Activated T-helper 17 cell treated with anti-CD3 and anti-CD28 coated beads, Interleukin-2, amount 50 U/mL, for 72 hours (primary cell): ENCODE measurements around the gene C4orf17. TPM values are rescaled to one million over a fixed set of nuclear protein-coding genes. Genes with fewer than 3 reads are reported as not detected.
"Not testable (repeated sequence)": the region's sequence is repeated elsewhere in the genome, so short reads cannot be mapped to it uniquely, and the experiment has no call there.

Source experiments
- ATAC-seq: fragments of 150-1000 bp; cut with Tn5 transposase; replicated peaks from 2 replicates; pipeline ENCODE4 v1.10.0; 2021; ENCODE audit warnings: mild to moderate bottlenecking, moderate library complexity
- H3K27ac Mint-ChIP-seq: one replicate; pipeline ENCODE4 v1.8.0; 2022; ENCODE audit warnings: mixed read lengths
- H3K27me3 Mint-ChIP-seq: one replicate; pipeline ENCODE4 v1.8.0; 2022; ENCODE audit warnings: mixed read lengths
- H3K36me3 Mint-ChIP-seq: one replicate; pipeline ENCODE4 v1.8.0; 2022; ENCODE audit warnings: low read depth, mild to moderate bottlenecking, mixed read lengths
- H3K4me1 Mint-ChIP-seq: one replicate; pipeline ENCODE4 v1.8.0; 2022; ENCODE audit warnings: mixed read lengths
- H3K4me3 Mint-ChIP-seq: one replicate; pipeline ENCODE4 v1.8.0; 2022; ENCODE audit warnings: mild to moderate bottlenecking, mixed read lengths
- H3K9me3 Mint-ChIP-seq: one replicate; pipeline ENCODE4 v1.8.0; 2022; ENCODE audit warnings: mixed read lengths
- total RNA-seq, 2 donors: library from RNA; stranded (reverse); gene quantifications; one replicate each; pipeline ENCODE4 v1.2.3, GENCODE V29; 2022

Gene C4orf17
- total RNA-seq, 2 donors from 2014 or later = not detected

DNA sequence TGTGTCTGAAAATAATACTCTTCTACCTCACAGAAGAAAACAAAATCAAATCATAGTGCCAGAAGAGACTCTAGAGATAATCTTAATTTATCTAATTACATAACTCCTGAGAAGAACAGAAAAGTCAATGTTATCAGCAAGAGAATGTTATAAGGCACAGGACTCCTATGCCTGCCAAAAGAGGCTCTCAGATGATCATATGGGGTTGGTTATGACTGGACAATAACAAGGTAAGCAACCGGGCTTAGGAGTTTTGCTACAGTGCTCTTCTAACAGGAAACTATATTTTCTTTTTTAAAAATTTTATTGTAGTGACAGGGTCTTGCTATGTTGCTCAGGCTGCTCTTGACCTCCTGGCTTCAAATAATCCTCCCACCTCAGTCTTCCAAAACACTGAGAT lies 3.5 kb upstream of the C4orf17 start:
- H3K4me3 Mint-ChIP-seq = peak overlapping the region; percentile 23
- peak overlapping the region; percentile 65 for H3K27ac Mint-ChIP-seq
- no peaks in the 10 kb centered on the region for H3K36me3 Mint-ChIP-seq
- no peaks in the 10 kb centered on the region for H3K9me3 Mint-ChIP-seq
- peaks cover 20% of the 10 kb centered on the region for H3K4me1 Mint-ChIP-seq
- peak; percentile 51 for ATAC-seq
- H3K27me3 Mint-ChIP-seq = no peaks in the 10 kb centered on the region

- peak overlapping the region; percentile 23 for H3K4me3 Mint-ChIP-seq
- H3K36me3 Mint-ChIP-seq = no peaks in the 10 kb centered on the region
- H3K27ac Mint-ChIP-seq = peak overlapping the region; percentile 65
- no peaks in the 10 kb centered on the region for H3K9me3 Mint-ChIP-seq
- no peaks in the 10 kb centered on the region for H3K27me3 Mint-ChIP-seq
- peak; percentile 96 for ATAC-seq
- peaks cover 20% of the 10 kb centered on the region for H3K4me1 Mint-ChIP-seq
Observed at GRCh38 chr4:99507762-99508161, 3.1 kb upstream of the C4orf17 start.

- no peaks in the 10 kb centered on the region for H3K9me3 Mint-ChIP-seq
Observed at GRCh38 chr4:99518601-99519295, 7.9 kb downstream of the C4orf17 start.

GRCh38 chr4:99529228-99529627 lies 18.4 kb downstream of the C4orf17 start:
- Mint-ChIP-seq H3K4me1 (no peaks in the 10 kb centered on the region), H3K36me3 (no peaks in the 10 kb centered on the region), H3K27ac (no peak overlapping the region), H3K4me3 (no peak overlapping the region), H3K9me3 (no peaks in the 10 kb centered on the region), H3K27me3 (peaks cover 14% of the 10 kb centered on the region)
- ATAC-seq = no peak

More at GRCh38 chr4:99518601-99519295, 7.9 kb downstream of the C4orf17 start:
- Mint-ChIP-seq H3K27me3 (no peaks in the 10 kb centered on the region), H3K4me3 (no peak overlapping the region), H3K4me1 (no peaks in the 10 kb centered on the region), H3K36me3 (no peaks in the 10 kb centered on the region), H3K27ac (no peak overlapping the region)
- ATAC-seq = no peak

DNA sequence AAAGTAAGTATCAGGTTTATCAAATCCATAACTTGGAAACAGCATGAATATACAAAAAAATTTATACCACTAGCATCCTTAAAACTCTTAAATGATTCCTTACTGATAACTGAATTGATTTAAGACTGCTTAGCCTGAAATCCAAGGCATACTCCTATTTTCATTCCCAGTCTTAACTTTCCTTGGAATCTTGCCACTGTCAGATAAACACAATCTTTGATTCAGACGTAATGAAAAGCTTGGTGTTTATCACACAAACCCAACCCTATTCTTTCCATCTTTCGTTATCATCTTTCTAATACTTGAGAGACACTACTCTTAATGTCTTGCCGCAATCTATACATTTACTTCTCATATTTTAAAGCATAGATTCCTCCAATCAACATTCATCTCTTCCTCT lies 19.1 kb downstream of the C4orf17 start:
- no peaks in the 10 kb centered on the region for H3K36me3 Mint-ChIP-seq
- H3K9me3 Mint-ChIP-seq = no peaks in the 10 kb centered on the region
- peaks cover 15% of the 10 kb centered on the region for H3K27me3 Mint-ChIP-seq
- no peak overlapping the region for H3K4me3 Mint-ChIP-seq
- no peaks in the 10 kb centered on the region for H3K4me1 Mint-ChIP-seq
- no peak for ATAC-seq
- H3K27ac Mint-ChIP-seq = no peak overlapping the region

DNA sequence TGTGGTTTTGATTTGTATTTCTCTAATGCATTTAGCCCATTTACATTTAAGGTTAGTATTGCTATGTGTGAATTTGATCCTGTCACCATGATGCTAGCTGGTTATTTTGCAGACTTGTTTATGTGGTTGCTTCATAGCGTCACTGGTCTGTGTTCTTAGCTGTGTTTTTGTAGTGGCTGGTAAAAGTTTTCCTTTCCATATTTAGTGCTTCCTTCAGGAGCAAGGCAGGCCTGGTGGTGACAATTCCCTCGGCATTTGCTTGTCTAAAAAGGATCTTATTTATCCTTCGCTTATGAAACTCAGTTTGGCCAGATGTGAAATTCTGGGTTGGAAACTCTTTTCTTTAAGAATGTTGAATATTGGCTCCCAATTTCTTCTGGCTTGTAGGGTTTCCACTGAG lies 23.9 kb downstream of the C4orf17 start:
- not testable (repeated sequence) for H3K4me1 Mint-ChIP-seq, H3K27ac Mint-ChIP-seq

DNA sequence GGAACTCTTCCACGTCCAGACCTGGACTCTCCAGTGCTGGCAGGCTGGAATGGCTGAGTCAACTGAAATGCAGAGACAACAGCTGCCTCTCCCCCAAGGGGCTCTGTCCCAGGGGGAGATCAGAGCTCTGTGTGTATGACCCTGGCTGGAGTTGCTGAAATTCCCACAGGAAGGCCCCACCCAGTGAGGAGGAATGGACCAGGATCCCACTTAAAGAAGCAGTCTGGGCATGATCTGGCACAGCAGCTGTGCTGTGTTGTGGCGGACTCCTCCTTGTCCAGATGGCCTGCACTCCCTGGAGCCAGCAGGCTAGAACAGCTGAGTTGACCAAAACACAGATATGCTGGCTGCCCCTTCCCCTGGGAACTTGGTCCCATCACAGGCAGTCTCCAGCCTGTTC lies 25.4 kb downstream of the C4orf17 start:
- Mint-ChIP-seq H3K9me3 (no peaks in the 10 kb centered on the region), H3K36me3 (no peaks in the 10 kb centered on the region), H3K27ac (no peak overlapping the region), H3K4me1 (no peaks in the 10 kb centered on the region), H3K27me3 (peaks cover 23% of the 10 kb centered on the region), H3K4me3 (no peak overlapping the region)
- ATAC-seq = no peak

More for the DNA sequence above, 23.9 kb downstream of the C4orf17 start:
- not testable (repeated sequence) for ATAC-seq, H3K4me3 Mint-ChIP-seq, H3K36me3 Mint-ChIP-seq, H3K9me3 Mint-ChIP-seq
- peaks cover 24% of the 10 kb centered on the region for H3K27me3 Mint-ChIP-seq

DNA sequence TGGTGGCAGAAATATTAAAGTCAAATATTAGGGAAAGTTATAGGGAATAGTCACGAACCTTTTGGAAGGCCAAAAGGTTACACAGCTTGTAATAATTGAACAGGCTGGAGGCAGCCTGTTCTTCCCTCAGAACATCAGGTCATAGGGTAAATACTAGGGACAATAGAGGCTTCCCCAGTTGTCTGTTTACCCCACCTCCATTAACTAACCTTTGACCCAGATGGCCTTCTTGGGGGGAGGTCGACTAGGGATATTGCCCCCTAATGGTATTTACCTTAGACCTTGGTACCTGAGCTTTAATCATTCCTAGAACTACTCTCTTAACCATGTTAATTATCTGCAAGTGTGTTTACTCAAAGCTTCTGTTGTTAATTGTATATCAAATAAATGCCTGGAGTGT lies 26.0 kb downstream of the C4orf17 start:
- Mint-ChIP-seq H3K4me3 (no peak overlapping the region), H3K27ac (no peak overlapping the region), H3K27me3 (peaks cover 20% of the 10 kb centered on the region), H3K9me3 (no peaks in the 10 kb centered on the region), H3K36me3 (no peaks in the 10 kb centered on the region), H3K4me1 (no peaks in the 10 kb centered on the region)
- no peak for ATAC-seq

GRCh38 chr4:99537674-99538073 lies 26.9 kb downstream of the C4orf17 start:
- Mint-ChIP-seq H3K9me3 (no peaks in the 10 kb centered on the region), H3K36me3 (no peaks in the 10 kb centered on the region), H3K4me1 (no peaks in the 10 kb centered on the region), H3K27ac (no peak overlapping the region), H3K4me3 (no peak overlapping the region), H3K27me3 (peaks cover 17% of the 10 kb centered on the region)
- no peak for ATAC-seq

GRCh38 chr4:99540277-99540939 lies 29.6 kb downstream of the C4orf17 start:
- Mint-ChIP-seq H3K36me3 (no peaks in the 10 kb centered on the region), H3K9me3 (peaks cover 5% of the 10 kb centered on the region), H3K27ac (no peak overlapping the region), H3K27me3 (peaks cover 4% of the 10 kb centered on the region), H3K4me1 (no peaks in the 10 kb centered on the region), H3K4me3 (no peak overlapping the region)
- ATAC-seq = no peak

DNA sequence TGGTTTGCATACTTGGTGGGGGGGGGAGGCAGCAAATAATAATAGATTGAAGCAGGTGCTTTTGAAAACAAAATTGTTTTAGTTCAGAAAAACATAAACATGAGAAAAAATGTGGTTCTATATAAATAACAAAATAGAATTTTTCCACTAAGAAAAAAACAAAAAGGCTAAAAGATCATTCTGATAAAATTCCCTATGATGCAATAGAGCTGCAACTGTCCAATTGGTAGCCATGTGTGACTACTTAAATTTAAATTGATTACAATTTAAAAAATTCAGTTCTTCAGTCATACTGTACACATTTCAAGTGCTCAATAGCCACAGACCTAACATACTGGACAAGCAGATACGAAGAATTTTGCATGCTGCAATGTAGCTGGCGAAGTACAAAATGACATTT lies 42.1 kb downstream of the C4orf17 start:
- Mint-ChIP-seq H3K36me3 (peaks cover 32% of the 10 kb centered on the region), H3K4me3 (no peak overlapping the region), H3K9me3 (no peaks in the 10 kb centered on the region), H3K4me1 (no peaks in the 10 kb centered on the region), H3K27ac (no peak overlapping the region), H3K27me3 (no peaks in the 10 kb centered on the region)
- ATAC-seq = no peak

DNA sequence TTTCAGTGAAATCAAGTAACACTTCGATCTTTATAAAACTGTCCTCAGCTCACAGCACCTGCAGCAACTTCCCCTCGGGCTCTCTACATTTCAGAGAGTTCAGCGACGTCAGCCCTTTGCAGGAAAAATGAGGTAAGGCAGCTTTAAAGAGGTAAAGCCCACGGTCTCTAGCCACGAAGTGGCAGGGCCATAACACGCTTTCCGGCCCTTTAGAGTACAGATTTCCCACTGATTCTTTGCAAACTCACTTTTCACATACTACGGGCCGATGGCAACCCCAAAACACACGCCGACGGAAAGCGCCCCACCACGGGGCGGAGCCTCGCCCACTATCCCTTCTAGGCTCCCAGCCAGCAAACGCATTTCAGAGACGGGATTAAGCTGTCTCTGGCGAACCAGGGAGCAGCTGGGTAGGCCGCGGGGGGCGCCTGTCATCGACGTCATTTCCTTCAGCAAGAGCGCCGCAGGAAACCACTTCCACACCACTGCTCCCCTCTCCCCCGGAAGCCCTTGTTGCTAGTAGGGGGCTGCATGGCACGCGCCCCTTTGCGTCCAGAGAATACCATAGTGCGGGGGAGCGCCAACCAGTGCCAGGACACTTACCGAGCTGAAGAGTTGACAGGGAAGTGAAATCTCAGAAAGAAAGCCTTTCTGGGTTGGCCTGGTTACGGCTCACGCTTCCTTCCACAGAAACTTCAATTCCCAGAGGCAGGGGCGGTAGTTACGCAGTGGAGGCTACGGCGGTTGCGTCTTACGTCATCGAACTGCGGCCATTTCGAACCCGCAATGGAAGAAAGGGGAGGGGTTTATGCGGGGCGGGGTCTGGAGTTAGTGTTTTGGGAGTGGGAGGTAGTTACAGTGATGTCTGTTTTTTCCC lies 52.7 kb downstream of the C4orf17 start, which contains the start of gene TRMT10A:
Gene TRMT10A, minus strand, starts transcription at position 730 of the 877 bp plus-strand sequence. CDS start 4,701 bp downstream, outside the sequence.
- Mint-ChIP-seq H3K36me3 (peaks cover 11% of the 10 kb centered on the region), H3K4me3 (peak within 1 kb of the TSS; percentile 98), H3K4me1 (no peaks in the 10 kb centered on the region), H3K27me3 (peaks cover 20% of the 10 kb centered on the region), H3K9me3 (no peaks in the 10 kb centered on the region), H3K27ac (peak within 1 kb of the TSS; percentile 100)
- peak; percentile 95 for ATAC-seq

- peaks cover 25% of the 10 kb centered on the region for H3K27me3 Mint-ChIP-seq
- peaks cover 11% of the 10 kb centered on the region for H3K36me3 Mint-ChIP-seq
- H3K4me3 Mint-ChIP-seq = peak overlapping the region; percentile 98
- H3K27ac Mint-ChIP-seq = no peak overlapping the region
- no peak for ATAC-seq
- no peaks in the 10 kb centered on the region for H3K9me3 Mint-ChIP-seq
- no peaks in the 10 kb centered on the region for H3K4me1 Mint-ChIP-seq
Observed at GRCh38 chr4:99564921-99565320, 54.1 kb downstream of the C4orf17 start.

DNA sequence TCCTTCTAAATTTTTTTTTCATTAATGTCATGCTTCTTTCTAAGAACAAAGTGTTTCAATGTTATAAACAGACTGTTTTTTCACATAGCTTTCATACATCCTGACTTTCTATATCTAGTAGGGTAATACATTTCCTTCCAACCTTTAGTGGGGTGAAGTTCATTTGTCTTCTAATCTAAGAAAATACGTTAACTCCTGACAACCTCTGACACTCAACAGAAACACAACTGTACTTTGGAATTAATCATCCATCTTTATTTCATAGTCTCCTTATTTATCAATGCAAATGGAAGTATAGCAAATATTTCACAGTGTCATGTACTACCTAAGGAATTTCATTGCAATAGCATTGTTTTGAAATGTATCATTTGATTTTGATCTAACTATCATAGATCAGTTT lies 61.1 kb downstream of the C4orf17 start:
- H3K36me3 Mint-ChIP-seq = no peaks in the 10 kb centered on the region
- H3K4me1 Mint-ChIP-seq = no peaks in the 10 kb centered on the region
- ATAC-seq = no peak
- H3K4me3 Mint-ChIP-seq = no peak overlapping the region
- no peaks in the 10 kb centered on the region for H3K9me3 Mint-ChIP-seq
- H3K27ac Mint-ChIP-seq = no peak overlapping the region
- H3K27me3 Mint-ChIP-seq = peaks cover 42% of the 10 kb centered on the region
